Liver (tissue), 9 donors: Measurements from ENCODE around the gene VWF. TPM values are rescaled to one million over a fixed set of nuclear protein-coding genes. Genes with fewer than 3 reads are reported as not detected.
"Not testable (repeated sequence)": the region's sequence is repeated elsewhere in the genome, so short reads cannot be mapped to it uniquely, and the experiment has no call there.

Source experiments
- DNase-seq: peaks from one replicate; pipeline ENCODE4 v3.0.0-alpha.2; 2017; ENCODE audit warnings: low spot score
- H3K27ac ChIP-seq, 2 donors: one replicate each; pipeline ENCODE4 v1.7.0; 2013; ENCODE audit warnings: inconsistent platforms in 2 of 2, low read length in 2 of 2, control low read depth in 1 of 2, low read depth in 1 of 2, mild to moderate bottlenecking in 1 of 2
- H3K27me3 ChIP-seq, 4 donors: one replicate each; pipeline versions ENCODE4 v1.6.1 to v1.7.0; 2013; ENCODE audit warnings: low read length in 3 of 4, inconsistent platforms in 1 of 4, mild to moderate bottlenecking in 1 of 4, moderate library complexity in 1 of 4; ENCODE audit not compliant: control insufficient read depth in 4 of 4, insufficient read depth in 4 of 4
- H3K36me3 ChIP-seq, 4 donors: one replicate each; pipeline versions ENCODE4 v1.6.1 to v1.7.0; 2013; ENCODE audit warnings: low read length in 3 of 4, mild to moderate bottlenecking in 3 of 4, low read depth in 1 of 4, moderate library complexity in 1 of 4; ENCODE audit not compliant: control insufficient read depth in 4 of 4, insufficient read depth in 3 of 4
- H3K4me1 ChIP-seq, 4 donors: one replicate each; pipeline versions ENCODE4 v1.6.1 to v1.7.0; 2013; ENCODE audit warnings: low read length in 3 of 4, mild to moderate bottlenecking in 3 of 4, moderate library complexity in 1 of 4; ENCODE audit not compliant: control insufficient read depth in 4 of 4, insufficient read depth in 4 of 4
- H3K4me3 ChIP-seq, 3 donors: one replicate each; pipeline versions ENCODE4 v1.6.1 to v1.7.0; 2013; ENCODE audit warnings: low read length in 3 of 3, control low read depth in 1 of 3, low read depth in 1 of 3, mild to moderate bottlenecking in 1 of 3
- H3K9ac ChIP-seq, 2 donors: one replicate each; pipeline ENCODE4 v1.7.0; 2013; ENCODE audit warnings: low read length in 2 of 2, mild to moderate bottlenecking in 2 of 2, moderate library complexity in 2 of 2, control low read depth in 1 of 2, low read depth in 1 of 2
- H3K9me3 ChIP-seq, 4 donors: one replicate each; pipeline versions ENCODE4 v1.6.1 to v1.7.0; 2013; ENCODE audit warnings: low read length in 3 of 4; ENCODE audit not compliant: control insufficient read depth in 4 of 4
- EGR1 ChIP-seq, 2 donors: IDR thresholded peaks; 2 replicates each; pipeline ENCODE4 v1.6.1; 2016 to 2018; ENCODE audit warnings: antibody characterized with exemption in 2 of 2, low read depth in 2 of 2
- FOXA1 ChIP-seq: IDR thresholded peaks from 2 replicates; pipeline ENCODE4 v1.6.1; 2016; ENCODE audit warnings: antibody characterized with exemption
- GABPA ChIP-seq, 2 donors: IDR thresholded peaks in 1 of 2; conservative IDR thresholded peaks in 1 of 2; 2 replicates each; pipeline ENCODE4 v1.6.1; 2016; ENCODE audit warnings: antibody characterized with exemption in 2 of 2, mild to moderate bottlenecking in 1 of 2, moderate library complexity in 1 of 2
- HNF4A ChIP-seq, 2 donors: conservative IDR thresholded peaks; 2 replicates each; pipeline ENCODE4 v1.6.1; 2016; ENCODE audit warnings: antibody characterized with exemption in 2 of 2, mild to moderate bottlenecking in 2 of 2
- HNF4G ChIP-seq: IDR thresholded peaks from 2 replicates; pipeline ENCODE4 v1.6.1; 2016; ENCODE audit warnings: antibody characterized with exemption
- JUND ChIP-seq, 2 donors: IDR thresholded peaks; 2 replicates each; pipeline ENCODE4 v1.6.1; 2016; ENCODE audit warnings: antibody characterized with exemption in 2 of 2
- NR2F2 ChIP-seq: IDR thresholded peaks from 2 replicates; pipeline ENCODE4 v1.6.1; 2016; ENCODE audit warnings: antibody characterized with exemption
- RAD21 ChIP-seq, 2 donors: IDR thresholded peaks; 2 replicates each; pipeline ENCODE4 v1.6.1; 2016; ENCODE audit warnings: antibody characterized with exemption in 2 of 2, mild to moderate bottlenecking in 2 of 2
- REST ChIP-seq: IDR thresholded peaks from 2 replicates; pipeline ENCODE4 v1.6.1; 2016; ENCODE audit warnings: antibody characterized with exemption, mild to moderate bottlenecking
- RXRA ChIP-seq, 2 donors: IDR thresholded peaks; 2 replicates each; pipeline ENCODE4 v1.6.1; 2017 to 2018; ENCODE audit warnings: antibody characterized with exemption in 2 of 2, mild to moderate bottlenecking in 1 of 2
- SP1 ChIP-seq: IDR thresholded peaks from 2 replicates; pipeline ENCODE4 v1.6.1; 2018; ENCODE audit warnings: antibody characterized with exemption, mild to moderate bottlenecking
- TAF1 ChIP-seq: conservative IDR thresholded peaks from 2 replicates; pipeline ENCODE4 v1.6.1; 2016; ENCODE audit warnings: antibody characterized with exemption, mild to moderate bottlenecking
- YY1 ChIP-seq: IDR thresholded peaks from 2 replicates; pipeline ENCODE4 v1.6.1; 2016; ENCODE audit warnings: antibody characterized with exemption, mild to moderate bottlenecking
- WGBS: extraction: QIAGEN DNeasy Blood & Tissue Kit; methylation state at CpG from one replicate; pipeline ENCODE4 v1.1.7; 2013; 5-methylcytosine and 5-hydroxymethylcytosine counted together
- polyA plus RNA-seq, 2 donors: library from polyadenylated mRNA; stranded (reverse) in 1 of 2; unstranded in 1 of 2; fragments of 200-250 nt in 1 of 2; fragments of >200 nt in 1 of 2; fragmentation: Nextera tagmentation in 1 of 2; extraction: Ambion mirVana in 1 of 2; gene quantifications; one replicate each; pipeline versions ENCODE4 v1.2.1 to v1.2.3, GENCODE V29; 2013 to 2015
- total RNA-seq, 2 donors: library from RNA; depleted of rRNA; stranded (reverse); fragments of >200 nt; gene quantifications; one replicate each; pipeline ENCODE4 v1.2.3, GENCODE V29; 2014
- TF ChIP-seq, protein P1 (sequence below): IDR thresholded peaks from 2 replicates; pipeline ENCODE4 v1.6.1; 2016; ENCODE audit warnings: antibody characterized with exemption
- TF ChIP-seq, protein P2 (sequence below): fragments of 150-350 bp; IDR thresholded peaks from 2 replicates; pipeline ENCODE4 v1.5.1; 2017; ENCODE audit warnings: improper control_type of control experiment, low read depth, low read length; ENCODE audit not compliant: missing input control
- TF ChIP-seq, protein P3 (sequence below): IDR thresholded peaks from 2 replicates; pipeline ENCODE4 v1.6.1; 2016; ENCODE audit warnings: antibody characterized with exemption
- donor health status: healthy.
- donor health status: healthy.
- donor health status: healthy.
- donor health status: healthy.
- donor health status: healthy.

Gene VWF
- total and polyA plus RNA-seq, 4 donors = 2.1 to 10.8 (median 4.0) TPM

DNA sequence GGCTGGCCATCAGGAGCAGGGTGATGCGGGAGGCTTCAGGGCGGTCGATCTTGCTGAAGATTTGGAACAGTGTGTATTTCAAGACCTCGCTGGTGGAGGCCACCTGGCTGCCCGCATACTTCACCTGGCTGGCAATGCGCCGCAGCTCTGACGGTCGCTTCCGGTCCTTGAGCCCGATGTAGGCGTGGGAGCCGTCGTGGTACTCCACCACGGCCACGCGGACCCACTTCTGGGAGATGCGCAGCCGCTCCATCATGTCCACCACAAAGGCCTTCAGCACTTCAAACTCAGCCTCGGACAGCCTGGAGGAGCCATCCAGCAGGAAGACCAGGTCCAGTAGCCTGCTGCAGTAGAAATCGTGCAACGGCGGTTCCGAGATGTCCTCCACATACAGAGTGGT lies 105.2 kb downstream of the VWF start:
- H3K27me3 ChIP-seq, H3K36me3 ChIP-seq, H3K27ac ChIP-seq, H3K4me3 ChIP-seq, H3K4me1 ChIP-seq, DNase-seq, H3K9ac ChIP-seq, H3K9me3 ChIP-seq: not testable (repeated sequence)
- WGBS = 97% methylated on average over 24 of the region's 24 CpGs

DNA sequence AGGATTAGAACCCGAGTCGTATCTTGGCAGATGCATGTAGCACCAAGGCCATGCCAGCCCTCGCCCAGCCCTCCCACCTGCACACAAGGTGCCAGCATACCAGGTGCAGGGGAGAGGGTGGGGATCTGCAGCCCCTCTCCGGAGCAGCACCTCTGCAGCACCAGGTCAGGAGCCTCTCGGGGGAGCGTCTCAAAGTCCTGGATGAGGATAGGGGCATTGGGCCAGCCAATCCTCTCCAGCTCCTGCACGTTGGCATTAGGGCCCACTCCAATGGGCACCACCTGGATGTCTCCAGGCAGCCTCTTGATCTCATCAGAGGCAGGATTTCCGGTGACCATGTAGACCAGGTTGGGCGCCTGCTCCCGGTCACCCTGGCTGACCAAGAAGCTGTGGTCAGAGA lies 106.2 kb downstream of the VWF start:
- DNase-seq = no peak

DNA sequence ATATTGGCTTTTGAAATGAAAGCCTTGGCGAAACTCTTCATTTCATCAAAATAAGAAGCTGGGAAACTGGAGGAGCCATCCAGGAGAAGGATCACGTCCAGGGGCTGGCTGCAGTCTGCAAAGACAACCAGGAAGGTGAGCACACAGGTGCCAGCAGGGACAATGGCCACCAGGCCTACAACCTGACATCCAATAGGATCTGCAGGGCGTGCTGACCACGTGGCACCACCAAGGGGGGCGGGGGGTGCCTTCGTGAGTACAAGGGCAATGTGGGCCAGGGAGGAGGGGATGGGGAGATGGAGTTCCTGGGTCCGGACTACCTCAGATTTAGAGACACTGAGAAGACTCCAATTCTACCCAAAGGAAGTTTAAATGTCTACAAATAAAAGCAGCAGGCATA lies 107.7 kb downstream of the VWF start:
- DNase-seq = no peak
- 85% methylated on average over 7 of the region's 7 CpGs for WGBS
- Histone ChIP-seq H3K36me3 (peaks cover 0 to 3% (median 0%) of the 10 kb centered on the region in 4 donors), H3K9me3 (no peaks in the 10 kb centered on the region), H3K27me3 (no peaks in the 10 kb centered on the region), H3K27ac (no peak overlapping the region), H3K4me3 (no peak overlapping the region), H3K9ac (no peak overlapping the region), H3K4me1 (no peaks in the 10 kb centered on the region)
- TF ChIP-seq REST (no peak), HNF4G (no peak), RXRA (IDR thresholded peaks at IDR 0.05) (no peak), EGR1 (IDR thresholded peaks at IDR 0.05; ENCODE audit: low read depth in 2 of 2) (no peak), GABPA (IDR thresholded peaks at IDR 0.05 in 1 of 2, conservative IDR thresholded peaks at IDR 0.05 in 1 of 2) (no peak), TAF1 (no peak), NR2F2 (no peak), RAD21 (IDR thresholded peaks at IDR 0.05) (no peak), FOXA1 (no peak), HNF4A (conservative IDR thresholded peaks at IDR 0.05) (no peak), YY1 (no peak), SP1 (no peak)
- TF ChIP-seq, protein P1, sequence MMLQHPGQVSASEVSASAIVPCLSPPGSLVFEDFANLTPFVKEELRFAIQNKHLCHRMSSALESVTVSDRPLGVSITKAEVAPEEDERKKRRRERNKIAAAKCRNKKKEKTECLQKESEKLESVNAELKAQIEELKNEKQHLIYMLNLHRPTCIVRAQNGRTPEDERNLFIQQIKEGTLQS = no peak
- TF ChIP-seq, protein P2, sequence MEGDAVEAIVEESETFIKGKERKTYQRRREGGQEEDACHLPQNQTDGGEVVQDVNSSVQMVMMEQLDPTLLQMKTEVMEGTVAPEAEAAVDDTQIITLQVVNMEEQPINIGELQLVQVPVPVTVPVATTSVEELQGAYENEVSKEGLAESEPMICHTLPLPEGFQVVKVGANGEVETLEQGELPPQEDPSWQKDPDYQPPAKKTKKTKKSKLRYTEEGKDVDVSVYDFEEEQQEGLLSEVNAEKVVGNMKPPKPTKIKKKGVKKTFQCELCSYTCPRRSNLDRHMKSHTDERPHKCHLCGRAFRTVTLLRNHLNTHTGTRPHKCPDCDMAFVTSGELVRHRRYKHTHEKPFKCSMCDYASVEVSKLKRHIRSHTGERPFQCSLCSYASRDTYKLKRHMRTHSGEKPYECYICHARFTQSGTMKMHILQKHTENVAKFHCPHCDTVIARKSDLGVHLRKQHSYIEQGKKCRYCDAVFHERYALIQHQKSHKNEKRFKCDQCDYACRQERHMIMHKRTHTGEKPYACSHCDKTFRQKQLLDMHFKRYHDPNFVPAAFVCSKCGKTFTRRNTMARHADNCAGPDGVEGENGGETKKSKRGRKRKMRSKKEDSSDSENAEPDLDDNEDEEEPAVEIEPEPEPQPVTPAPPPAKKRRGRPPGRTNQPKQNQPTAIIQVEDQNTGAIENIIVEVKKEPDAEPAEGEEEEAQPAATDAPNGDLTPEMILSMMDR = no peak

More for the DNA sequence above, 106.2 kb downstream of the VWF start:
- Histone ChIP-seq H3K27ac (no peak overlapping the region), H3K4me1 (no peaks in the 10 kb centered on the region), H3K4me3 (no peak overlapping the region), H3K9ac (no peak overlapping the region), H3K27me3 (no peaks in the 10 kb centered on the region), H3K36me3 (no peaks in the 10 kb centered on the region), H3K9me3 (no peaks in the 10 kb centered on the region)
- TF ChIP-seq, protein P1 = no peak
- TF ChIP-seq TAF1 (no peak), HNF4G (no peak), EGR1 (IDR thresholded peaks at IDR 0.05; ENCODE audit: low read depth in 2 of 2) (no peak), HNF4A (conservative IDR thresholded peaks at IDR 0.05) (no peak), NR2F2 (no peak), JUND (IDR thresholded peaks at IDR 0.05) (no peak)
- TF ChIP-seq, protein P3, sequence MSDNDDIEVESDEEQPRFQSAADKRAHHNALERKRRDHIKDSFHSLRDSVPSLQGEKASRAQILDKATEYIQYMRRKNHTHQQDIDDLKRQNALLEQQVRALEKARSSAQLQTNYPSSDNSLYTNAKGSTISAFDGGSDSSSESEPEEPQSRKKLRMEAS = no peak
- TF ChIP-seq, protein P2 = no peak
- WGBS = 92% methylated on average over 10 of the region's 10 CpGs
